ENCODE data around the gene RPS5.
A peak's percentile ranks its signal among the peaks of the same experiment; 100 is the strongest.
"Not testable (repeated sequence)": the region's sequence is repeated elsewhere in the genome, so short reads cannot be mapped to it uniquely, and the experiment has no call there.

Gene RPS5

GRCh38 chr19:58356766-58357480, 30.1 kb upstream of the RPS5 start:
- no peak for DNase-seq (ENCODE audit: low read depth, low spot score)

- DNase-seq (ENCODE audit: low read depth, low spot score): no peak
Measured at GRCh38 chr19:58357481-58358145, 29.5 kb upstream of the RPS5 start.

- no peak for DNase-seq (ENCODE audit: low read depth, low spot score)
Measured at GRCh38 chr19:58361900-58362271, 25.2 kb upstream of the RPS5 start.

DNA sequence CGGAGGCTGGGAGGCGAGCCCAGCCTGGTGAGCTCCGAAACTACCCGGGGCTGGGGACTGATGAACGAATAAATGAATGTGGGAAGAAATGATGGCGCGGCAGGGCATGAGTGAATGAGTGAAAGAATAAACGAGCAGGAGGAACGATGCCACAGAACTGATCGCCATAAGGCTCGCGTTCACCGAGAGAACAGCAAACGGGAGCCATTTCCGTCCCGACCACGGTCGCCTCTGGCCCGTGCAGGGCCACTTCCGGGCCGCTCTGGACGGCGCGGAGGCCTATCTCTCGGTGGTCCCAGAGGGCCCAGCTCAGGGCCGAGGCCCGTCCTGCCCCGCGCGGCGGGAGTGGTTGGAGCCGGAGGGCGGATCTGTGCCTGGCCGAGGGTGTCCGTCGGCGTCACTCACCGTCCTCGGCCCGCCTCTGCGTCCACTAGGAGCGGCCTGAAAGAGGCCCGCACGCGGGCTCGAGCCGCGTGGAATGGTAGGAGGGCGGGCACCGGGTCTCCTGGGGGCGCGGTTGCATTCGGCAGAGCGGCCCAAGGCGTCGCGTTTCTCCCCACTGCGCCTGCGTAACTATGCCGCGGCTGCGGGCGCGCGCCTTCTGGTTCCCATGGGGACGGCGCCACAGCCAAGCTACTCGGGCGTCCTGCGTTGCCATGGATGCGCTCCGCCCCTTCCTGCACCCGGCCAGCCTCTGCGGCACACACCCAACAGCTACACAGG, 24.6 kb upstream of the RPS5 start, which contains the start of gene ZNF497:
Gene ZNF497 (minus strand): TSS at position 480 of the 723 bp plus-strand sequence. CDS start 5,116 bp downstream, outside the sequence.
- DNase-seq (ENCODE audit: low read depth, low spot score): peak; percentile 78

DNA sequence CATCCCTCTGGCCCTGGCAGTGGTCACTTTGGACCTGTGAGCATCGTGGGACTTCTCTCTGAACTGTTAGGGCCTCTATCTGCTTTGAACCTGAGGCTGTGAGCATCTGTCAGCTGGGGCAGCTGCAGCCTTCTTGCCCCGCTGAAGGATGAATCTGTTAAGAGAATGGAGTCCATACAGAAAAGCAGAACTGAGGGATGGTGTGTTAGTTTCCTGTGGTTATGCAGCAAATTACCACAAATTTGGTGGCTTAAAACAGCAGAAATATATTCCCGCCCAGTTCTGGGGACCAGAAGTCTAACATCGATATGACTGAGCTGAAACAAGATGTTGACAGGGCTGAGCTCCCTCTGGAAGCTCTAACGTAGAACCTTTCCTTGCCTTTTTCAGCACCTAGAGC, 22.9 kb upstream of the RPS5 start:
- DNase-seq (ENCODE audit: low read depth, low spot score): no peak

- DNase-seq (ENCODE audit: low read depth, low spot score): no peak
Measured at GRCh38 chr19:58366585-58367430, 20.3 kb upstream of the RPS5 start.

GRCh38 chr19:58367698-58368454, 19.2 kb upstream of the RPS5 start:
- DNase-seq (ENCODE audit: low read depth, low spot score): no peak

- no peak for DNase-seq (ENCODE audit: low read depth, low spot score)
Measured at GRCh38 chr19:58368561-58369360, 18.3 kb upstream of the RPS5 start.

GRCh38 chr19:58372311-58373133, 14.5 kb upstream of the RPS5 start:
- no peak for DNase-seq (ENCODE audit: low read depth, low spot score)

DNA sequence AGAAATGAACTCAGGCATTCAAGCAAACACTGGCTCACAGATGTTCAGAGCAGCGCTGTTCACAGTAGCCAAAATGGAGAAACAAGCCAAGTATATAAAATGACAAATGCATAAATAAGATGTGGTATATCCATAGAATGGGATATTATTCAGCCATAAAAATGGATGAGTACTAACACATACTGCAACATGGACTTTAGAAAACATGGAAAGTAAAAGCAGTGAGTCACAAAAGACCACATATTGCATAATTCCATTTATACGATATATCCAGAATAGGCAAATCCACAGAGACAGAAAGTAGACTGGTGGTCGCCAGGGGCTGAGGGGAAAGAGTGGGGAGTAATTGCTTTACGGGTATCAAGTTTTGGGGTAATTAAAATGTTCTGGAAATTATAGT, 12.9 kb upstream of the RPS5 start:
- no peak for DNase-seq (ENCODE audit: low read depth, low spot score)

DNA sequence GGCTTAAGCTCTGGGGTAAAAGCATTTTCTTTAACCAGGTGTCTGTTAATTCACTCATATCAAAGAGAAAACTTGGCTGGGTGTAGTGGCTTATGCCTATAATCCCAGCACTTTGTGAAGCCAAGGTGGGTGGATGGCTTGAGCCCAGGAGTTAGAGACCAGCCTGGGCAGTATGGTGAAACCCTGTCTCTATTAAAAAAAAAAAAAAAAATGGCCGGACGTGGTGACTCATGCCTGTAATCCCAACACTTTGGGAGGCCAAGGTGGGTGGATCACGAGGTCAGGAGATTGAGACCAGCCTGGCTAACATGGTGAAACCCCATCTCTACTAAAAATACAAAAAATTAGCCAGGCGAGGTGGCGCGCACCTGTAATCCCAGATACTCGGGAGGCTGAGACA, 10.3 kb upstream of the RPS5 start:
- DNase-seq (ENCODE audit: low read depth, low spot score): not testable (repeated sequence)

DNA sequence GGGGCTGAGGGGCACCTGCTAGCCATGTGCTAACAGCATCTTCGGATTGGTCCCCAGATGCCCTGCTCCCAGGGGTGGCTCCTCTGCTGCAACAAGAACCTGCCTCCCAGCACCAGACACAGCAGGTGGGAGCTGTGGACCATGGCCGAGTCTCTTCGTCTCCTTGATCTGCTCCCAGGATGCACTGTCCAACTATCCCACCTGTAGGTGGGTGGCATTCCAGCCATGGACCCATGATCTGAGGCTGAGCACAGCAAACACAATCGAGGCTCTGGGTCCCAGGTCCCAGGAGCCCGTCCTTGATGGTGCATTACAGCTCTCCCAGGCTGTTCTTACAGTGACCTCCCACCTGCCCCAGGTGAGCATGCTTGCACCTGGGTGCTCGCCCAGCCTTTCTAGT, 7.8 kb upstream of the RPS5 start:
- DNase-seq (ENCODE audit: low read depth, low spot score): no peak

DNA sequence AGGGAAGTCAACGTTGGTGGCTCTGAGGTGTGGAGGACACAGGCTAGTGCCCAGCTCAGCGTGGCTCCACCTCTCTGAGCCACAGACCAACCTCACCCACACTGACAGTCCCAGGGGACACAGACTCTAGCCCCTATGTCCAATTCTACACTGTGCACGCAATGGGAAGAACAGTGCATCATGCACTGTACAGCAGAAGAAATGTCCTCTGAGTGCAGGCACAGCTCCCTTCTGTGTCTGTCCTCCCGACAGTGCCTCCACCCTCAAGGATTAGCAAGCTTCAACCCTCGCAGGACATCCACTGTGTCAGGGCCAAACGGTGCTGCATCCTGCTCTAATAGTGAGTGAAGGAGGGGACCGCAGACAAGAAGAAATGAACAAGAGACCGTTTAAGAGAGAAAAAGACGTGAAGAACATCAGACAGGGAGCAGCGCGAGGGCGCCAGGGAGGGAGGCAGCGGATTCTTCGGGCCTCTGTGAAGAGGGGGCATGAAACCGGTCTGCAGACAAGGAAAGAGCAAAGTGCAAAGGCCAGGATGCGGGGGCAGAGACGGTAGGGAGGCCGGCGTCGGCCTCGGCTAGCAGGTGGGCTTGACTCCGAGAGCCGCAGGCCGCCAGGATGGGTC, 6.9 kb upstream of the RPS5 start:
- no peak for DNase-seq (ENCODE audit: low read depth, low spot score)

DNA sequence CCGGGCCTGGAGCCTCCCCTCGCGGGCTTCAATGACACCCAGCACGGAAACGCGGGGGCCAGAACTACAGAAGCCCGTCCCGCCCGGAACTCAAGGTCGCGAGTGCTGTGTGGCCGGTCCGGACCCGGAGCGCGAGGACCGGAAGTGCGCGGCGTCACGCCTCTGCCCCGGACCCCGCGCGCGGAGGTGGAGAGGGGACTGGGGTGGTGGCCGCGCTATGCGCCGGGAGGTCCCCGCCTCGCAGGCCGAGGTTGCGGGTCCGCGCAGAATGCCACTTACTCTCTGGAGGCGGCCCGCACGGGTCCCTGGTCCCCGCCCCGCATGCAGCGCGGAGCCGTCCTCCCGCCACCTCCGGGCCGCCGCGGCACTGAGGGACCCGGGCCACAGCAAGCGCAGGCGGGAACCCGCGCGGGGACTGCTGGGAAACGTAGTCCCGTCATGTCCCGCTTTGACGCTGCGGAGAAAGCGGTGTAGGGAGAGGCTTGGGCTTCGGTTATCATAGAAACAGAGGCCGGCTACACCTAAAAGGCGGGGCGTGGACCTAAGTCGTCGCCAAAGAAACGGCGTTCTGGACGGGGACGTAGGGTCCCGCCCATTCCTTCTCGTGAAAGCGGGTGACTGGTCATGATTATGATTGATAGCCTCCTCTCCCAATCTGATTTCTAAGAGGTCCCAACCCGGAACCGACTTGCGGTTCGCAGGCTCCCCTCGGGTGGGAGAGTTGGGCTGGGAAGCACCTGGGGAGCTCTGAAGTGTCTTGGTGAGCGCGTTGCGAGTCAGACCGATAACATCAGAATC, 6.2 kb upstream of the RPS5 start, which contains the start of gene ZNF837:
Gene ZNF837 (minus strand): TSS at position 369 of the 798 bp plus-strand sequence. CDS start 11,698 bp downstream, outside the sequence.
- DNase-seq (ENCODE audit: low read depth, low spot score): peak; percentile 99

GRCh38 chr19:58381460-58382212, 5.4 kb upstream of the RPS5 start:
- no peak for DNase-seq (ENCODE audit: low read depth, low spot score)

DNA sequence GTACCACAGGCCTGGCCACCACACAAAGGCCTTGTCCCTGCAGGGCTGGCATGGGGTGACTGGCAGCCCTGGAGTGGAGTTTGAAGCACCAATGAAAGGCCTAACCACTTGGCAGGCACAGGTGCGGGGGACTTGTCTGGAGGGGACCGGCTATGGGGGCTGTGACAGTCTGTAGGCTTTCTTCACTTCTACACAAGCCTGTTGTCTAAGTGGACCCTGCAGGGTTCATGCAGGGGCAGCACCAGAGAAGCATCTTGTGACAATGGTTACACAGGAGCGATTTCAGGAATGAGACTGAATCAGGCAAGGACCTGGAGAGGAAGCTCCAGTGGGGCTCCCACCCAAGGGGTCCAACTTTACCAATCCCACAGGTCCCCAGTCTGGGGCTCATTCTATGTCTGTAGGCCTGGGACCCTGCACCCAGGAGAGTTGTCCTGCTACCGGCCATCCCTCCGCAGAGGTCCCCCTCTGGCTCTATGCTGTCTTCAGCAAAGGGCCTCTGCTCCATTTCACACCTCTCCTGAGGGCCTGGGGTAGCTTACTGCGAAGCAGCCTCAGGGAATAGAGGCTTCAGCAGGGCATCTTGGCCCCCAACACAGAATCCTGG, 4.0 kb upstream of the RPS5 start:
- DNase-seq (ENCODE audit: low read depth, low spot score): no peak
